Peyer's patch (tissue), 4 donors: ENCODE results near the gene MRPS5.

ENCODE experiments used
- CTCF ChIP-seq, 6 experiments: fragments of 450-650 bp in 4 of 6; fragments of 200-600 bp in 2 of 6; sonication (generic) in 1 of 6; IDR thresholded peaks; one replicate each; pipeline ENCODE4 v1.5.1; 2017 to 2019; ENCODE audit warnings: antibody characterized with exemption in 6 of 6, mild to moderate bottlenecking in 3 of 6, moderate library complexity in 1 of 6
- POLR2A ChIP-seq, 2 donors: fragments of 450-650 bp; IDR thresholded peaks; one replicate each; pipeline ENCODE4 v1.5.1; 2017; ENCODE audit warnings: antibody characterized with exemption in 2 of 2, mild to moderate bottlenecking in 2 of 2, moderate library complexity in 2 of 2

- TF ChIP-seq CTCF (IDR thresholded peaks at IDR 0.05) = no peak
- no peak for TF ChIP-seq POLR2A (IDR thresholded peaks at IDR 0.05)
These were observed 39.1 kb downstream of the MRPS5 start for GRCh38 chr2:95082477-95082876.
